GM23248 (cell line): ENCODE measurements around the gene CREB3L1.

Source experiments
- EZH2 ChIP-seq: fragments of 200-600 bp; sonication (generic); IDR thresholded peaks from 2 replicates; pipeline ENCODE4 v1.6.1; 2018; ENCODE audit warnings: antibody characterized with exemption, mild to moderate bottlenecking; ENCODE audit not compliant: insufficient read depth, poor library complexity, severe bottlenecking
- EZH2phosphoT487 ChIP-seq: fragments of 200-600 bp; sonication (generic); IDR thresholded peaks from 2 replicates; pipeline ENCODE4 v1.6.1; 2018; ENCODE audit warnings: antibody characterized with exemption, moderate library complexity, mild to moderate bottlenecking, low read depth; ENCODE audit not compliant: insufficient read depth

DNA sequence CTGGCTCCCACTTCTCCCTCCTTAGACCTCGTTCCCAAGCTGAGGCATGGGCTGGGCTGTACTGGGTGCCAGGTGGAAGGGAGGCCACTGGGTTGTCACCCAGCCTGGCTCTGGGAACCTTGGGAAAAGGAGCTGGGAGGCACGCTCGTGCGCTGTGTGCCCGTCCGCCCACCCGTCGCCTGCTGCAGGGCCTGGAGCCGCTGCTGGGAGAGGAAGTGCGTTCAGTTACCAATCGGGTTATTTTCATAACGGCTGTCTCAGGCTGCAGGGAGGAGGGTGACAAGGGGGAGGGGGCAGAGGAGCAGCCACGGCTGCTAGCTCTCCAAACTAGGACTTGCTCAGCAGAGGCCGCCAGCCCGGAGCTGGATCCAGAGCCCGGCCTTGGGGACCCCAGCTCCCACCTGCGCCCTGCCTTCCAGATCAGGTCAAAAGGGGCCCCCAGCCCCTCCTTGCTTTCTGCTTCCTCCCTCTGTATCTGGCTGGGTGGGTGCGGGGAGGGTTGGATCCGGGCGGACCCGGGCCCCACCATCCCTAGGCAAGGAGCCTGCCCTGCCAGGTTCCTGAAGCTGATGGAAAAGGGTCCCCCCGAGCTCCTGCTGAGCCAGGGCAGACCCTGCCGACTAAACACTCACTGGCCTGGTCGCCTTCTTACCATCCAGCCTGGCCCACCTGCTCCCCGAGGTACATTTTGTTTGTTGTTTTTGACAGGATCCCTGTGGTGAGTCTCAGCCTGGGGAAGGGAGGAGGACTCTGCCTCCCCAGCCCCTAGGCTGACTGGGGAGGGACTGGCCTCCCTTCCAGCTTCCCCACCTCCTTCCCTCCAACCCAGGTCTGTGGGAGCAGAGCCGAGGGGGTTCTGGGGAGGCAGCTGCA lies 84.1 kb downstream of the CREB3L1 start:
- no peak for TF ChIP-seq EZH2
- no peak for TF ChIP-seq EZH2phosphoT487
